Measurements from ENCODE around the gene CST8. TPM values are rescaled to one million over a fixed set of nuclear protein-coding genes. Genes with fewer than 3 reads are reported as not detected.

CST8 gene
- polyA plus RNA-seq, 1 of the 3 experiments (the other 2 are of a cell fraction), result not detected

- POLR2A ChIA-PET, result no interaction called here
- Histone ChIP-seq H3K27me3 (ENCODE audit: insufficient read depth) (no peaks in the 10 kb centered on the region), H3K9me3 (no peaks in the 10 kb centered on the region), H3K27ac (ENCODE audit: low read depth in 2 of 2, low read length in 1 of 2) (no peak overlapping the region), H3K9ac (no peak overlapping the region), H3K79me2 (ENCODE audit: insufficient read depth) (no peaks in the 10 kb centered on the region), H3K36me3 (replicated peaks in 1 of 2; ENCODE audit: control insufficient read depth in 1 of 2, insufficient read depth in 2 of 2, low read length in 1 of 2) (no peaks in the 10 kb centered on the region), H3F3A (replicated peaks; ENCODE audit: insufficient read depth) (no peaks in the 10 kb centered on the region), H4K20me1 (ENCODE audit: insufficient read depth) (no peaks in the 10 kb centered on the region), H2AFZ (ENCODE audit: low read depth) (no peak overlapping the region), H3K4me3 (ENCODE audit: low read depth in 2 of 2, low read length in 1 of 2) (no peak overlapping the region), H3K9me2 (no peaks in the 10 kb centered on the region), H3K4me2 (no peak overlapping the region), H3K4me1 (ENCODE audit: control insufficient read depth in 1 of 2, insufficient read depth in 2 of 2, low read depth in 1 of 2, low read length in 1 of 2) (no peaks in the 10 kb centered on the region)
- no peak for DNase-seq
- no peak for TF ChIP-seq POLR2AphosphoS5 (IDR thresholded peaks at IDR 0.05; ENCODE audit: low read depth, low read length)
- no peak for TF ChIP-seq IRF3 (IDR thresholded peaks at IDR 0.05; ENCODE audit: low read depth, low read length)
- WGBS (ENCODE audit: low lambda C conversion rate), result 8% methylated on average over 5 of the region's 6 CpGs
- CTCF ChIA-PET, result no interaction called here
These were observed 53.2 kb downstream of the CST8 start for GRCh38 chr20:23544133-23544532.

Small RNA genes within 50 kb of the gene (small RNA-seq; reads per million reads assigned to genes)
- 0 reads per million in 7 experiments for gene RF00019

Other genes with a start within 250 kb of the CST8 start
- 28.2 TPM in 2 replicates for gene NXT1, start 140.3 kb upstream of the CST8 start, polyA plus RNA-seq (2012; rRNA removed)
- 15.0 and 20.6 TPM in 2 replicates for gene GZF1, start 128.9 kb upstream of the CST8 start, polyA plus RNA-seq (2012; rRNA removed)
- 3.0 and 5.9 TPM in 2 replicates for gene NAPB, start 69.6 kb upstream of the CST8 start, polyA plus RNA-seq (2012; rRNA removed)
- not detected in 2 replicates for gene CSTL1, start 51.4 kb upstream of the CST8 start, polyA plus RNA-seq (2012; rRNA removed)
- gene CST11, start 38.2 kb upstream of the CST8 start, polyA plus RNA-seq (2012; rRNA removed), result not detected in 2 replicates
- gene CST9L, start 77.4 kb downstream of the CST8 start, polyA plus RNA-seq (2012; rRNA removed), result not detected in 2 replicates
- gene CST9, start 114.8 kb downstream of the CST8 start, polyA plus RNA-seq (2012; rRNA removed), result not detected in 2 replicates
- 328 and 428 TPM in 2 replicates for gene CST3, start 146.8 kb downstream of the CST8 start, polyA plus RNA-seq (2012; rRNA removed)
- not detected in 2 replicates for gene CST4, start 197.9 kb downstream of the CST8 start, polyA plus RNA-seq (2012; rRNA removed)

All from SK-N-SH (cell line).